Activated naive CD4-positive, alpha-beta T cell treated with anti-CD3 and anti-CD28 coated beads, Interleukin-2, amount 50 U/mL, for 24 hours (primary cell): ENCODE data around the gene PPP1R9A.
A peak's percentile ranks its signal among the peaks of the same experiment; 100 is the strongest.

Experiments used
- H3K27ac Mint-ChIP-seq: one replicate; pipeline ENCODE4 v1.8.0; 2021; ENCODE audit warnings: mild to moderate bottlenecking, mixed read lengths
- H3K27me3 Mint-ChIP-seq: one replicate; pipeline ENCODE4 v1.8.0; 2021; ENCODE audit warnings: mixed read lengths
- H3K36me3 Mint-ChIP-seq: one replicate; pipeline ENCODE4 v1.8.0; 2021; ENCODE audit warnings: mixed read lengths
- H3K4me1 Mint-ChIP-seq: one replicate; pipeline ENCODE4 v1.8.0; 2021; ENCODE audit warnings: mixed read lengths
- H3K4me3 Mint-ChIP-seq: one replicate; pipeline ENCODE4 v1.8.0; 2021; ENCODE audit warnings: mild to moderate bottlenecking, mixed read lengths
- H3K9me3 Mint-ChIP-seq: one replicate; pipeline ENCODE4 v1.8.0; 2021; ENCODE audit warnings: mixed read lengths

Gene PPP1R9A

GRCh38 chr7:94903971-94904370 lies 3.4 kb upstream of the PPP1R9A start:
- H3K27me3 Mint-ChIP-seq: peaks cover 13% of the 10 kb centered on the region
- no peak overlapping the region for H3K27ac Mint-ChIP-seq
- H3K4me3 Mint-ChIP-seq: no peak overlapping the region
- H3K36me3 Mint-ChIP-seq: no peaks in the 10 kb centered on the region
- no peaks in the 10 kb centered on the region for H3K9me3 Mint-ChIP-seq
- H3K4me1 Mint-ChIP-seq: peaks cover 4% of the 10 kb centered on the region

- Mint-ChIP-seq H3K36me3 (no peaks in the 10 kb centered on the region), H3K4me3 (no peak overlapping the region), H3K4me1 (peaks cover 4% of the 10 kb centered on the region), H3K27me3 (peaks cover 22% of the 10 kb centered on the region), H3K9me3 (no peaks in the 10 kb centered on the region), H3K27ac (no peak overlapping the region)
Observed at GRCh38 chr7:94904982-94905381, 2.4 kb upstream of the PPP1R9A start.

GRCh38 chr7:94906065-94906851 lies 1.1 kb upstream of the PPP1R9A start:
- no peak overlapping the region for H3K27ac Mint-ChIP-seq
- peaks cover 26% of the 10 kb centered on the region for H3K27me3 Mint-ChIP-seq
- H3K9me3 Mint-ChIP-seq: no peaks in the 10 kb centered on the region
- no peaks in the 10 kb centered on the region for H3K36me3 Mint-ChIP-seq
- H3K4me1 Mint-ChIP-seq: peaks cover 4% of the 10 kb centered on the region
- H3K4me3 Mint-ChIP-seq: no peak overlapping the region

GRCh38 chr7:94907811-94908322 lies 473 bp downstream of the PPP1R9A start:
- Mint-ChIP-seq H3K4me1 (peaks cover 4% of the 10 kb centered on the region), H3K9me3 (no peaks in the 10 kb centered on the region), H3K36me3 (no peaks in the 10 kb centered on the region), H3K27me3 (peaks cover 28% of the 10 kb centered on the region), H3K27ac (no peak overlapping the region), H3K4me3 (no peak overlapping the region)

GRCh38 chr7:94908323-94909178 lies 1.2 kb downstream of the PPP1R9A start:
- peaks cover 4% of the 10 kb centered on the region for H3K4me1 Mint-ChIP-seq
- no peaks in the 10 kb centered on the region for H3K9me3 Mint-ChIP-seq
- H3K27me3 Mint-ChIP-seq: peaks cover 28% of the 10 kb centered on the region
- H3K27ac Mint-ChIP-seq: no peak overlapping the region
- no peaks in the 10 kb centered on the region for H3K36me3 Mint-ChIP-seq
- peak overlapping the region; percentile 47 for H3K4me3 Mint-ChIP-seq

- no peaks in the 10 kb centered on the region for H3K9me3 Mint-ChIP-seq
- peaks cover 28% of the 10 kb centered on the region for H3K27me3 Mint-ChIP-seq
- no peak overlapping the region for H3K27ac Mint-ChIP-seq
- no peaks in the 10 kb centered on the region for H3K36me3 Mint-ChIP-seq
- H3K4me1 Mint-ChIP-seq: peaks cover 4% of the 10 kb centered on the region
- no peak overlapping the region for H3K4me3 Mint-ChIP-seq
Observed at GRCh38 chr7:94909179-94909466, 1.7 kb downstream of the PPP1R9A start.

- H3K4me3 Mint-ChIP-seq: no peak overlapping the region
- H3K27me3 Mint-ChIP-seq: peaks cover 24% of the 10 kb centered on the region
- no peak overlapping the region for H3K27ac Mint-ChIP-seq
- peaks cover 4% of the 10 kb centered on the region for H3K4me1 Mint-ChIP-seq
- H3K9me3 Mint-ChIP-seq: no peaks in the 10 kb centered on the region
- H3K36me3 Mint-ChIP-seq: no peaks in the 10 kb centered on the region
Observed at GRCh38 chr7:94912085-94912484, 4.7 kb downstream of the PPP1R9A start.

- H3K27ac Mint-ChIP-seq: no peak overlapping the region
- H3K4me3 Mint-ChIP-seq: no peak overlapping the region
- H3K9me3 Mint-ChIP-seq: no peaks in the 10 kb centered on the region
- no peaks in the 10 kb centered on the region for H3K36me3 Mint-ChIP-seq
- peaks cover 3% of the 10 kb centered on the region for H3K4me1 Mint-ChIP-seq
- H3K27me3 Mint-ChIP-seq: peaks cover 23% of the 10 kb centered on the region
Observed at GRCh38 chr7:94913391-94913790, 6.0 kb downstream of the PPP1R9A start.

- H3K27me3 Mint-ChIP-seq: peaks cover 3% of the 10 kb centered on the region
Observed at GRCh38 chr7:94921911-94922310, 14.5 kb downstream of the PPP1R9A start.

GRCh38 chr7:94922457-94922856 lies 15.1 kb downstream of the PPP1R9A start:
- H3K9me3 Mint-ChIP-seq: no peaks in the 10 kb centered on the region
- peaks cover 3% of the 10 kb centered on the region for H3K27me3 Mint-ChIP-seq
- no peak overlapping the region for H3K4me3 Mint-ChIP-seq
- H3K27ac Mint-ChIP-seq: no peak overlapping the region
- H3K4me1 Mint-ChIP-seq: no peaks in the 10 kb centered on the region
- H3K36me3 Mint-ChIP-seq: no peaks in the 10 kb centered on the region

More at GRCh38 chr7:94921911-94922310, 14.5 kb downstream of the PPP1R9A start:
- no peaks in the 10 kb centered on the region for H3K9me3 Mint-ChIP-seq
- no peaks in the 10 kb centered on the region for H3K4me1 Mint-ChIP-seq
- no peak overlapping the region for H3K27ac Mint-ChIP-seq
- H3K36me3 Mint-ChIP-seq: no peaks in the 10 kb centered on the region
- H3K4me3 Mint-ChIP-seq: no peak overlapping the region

- Mint-ChIP-seq H3K4me3 (no peak overlapping the region), H3K27ac (no peak overlapping the region), H3K4me1 (no peaks in the 10 kb centered on the region), H3K9me3 (no peaks in the 10 kb centered on the region), H3K36me3 (no peaks in the 10 kb centered on the region), H3K27me3 (peaks cover 3% of the 10 kb centered on the region)
Observed at GRCh38 chr7:94923412-94923811, 16.0 kb downstream of the PPP1R9A start.

- Mint-ChIP-seq H3K27ac (no peak overlapping the region), H3K4me3 (no peak overlapping the region), H3K36me3 (no peaks in the 10 kb centered on the region), H3K4me1 (no peaks in the 10 kb centered on the region), H3K9me3 (no peaks in the 10 kb centered on the region), H3K27me3 (peaks cover 1% of the 10 kb centered on the region)
Observed at GRCh38 chr7:94928168-94928707, 20.8 kb downstream of the PPP1R9A start.

- H3K36me3 Mint-ChIP-seq: no peaks in the 10 kb centered on the region
- H3K4me1 Mint-ChIP-seq: no peaks in the 10 kb centered on the region
- no peaks in the 10 kb centered on the region for H3K9me3 Mint-ChIP-seq
- H3K4me3 Mint-ChIP-seq: no peak overlapping the region
- no peak overlapping the region for H3K27ac Mint-ChIP-seq
- peaks cover 2% of the 10 kb centered on the region for H3K27me3 Mint-ChIP-seq
Observed at GRCh38 chr7:94933256-94933990, 26.0 kb downstream of the PPP1R9A start.

GRCh38 chr7:94939395-94939794 lies 32.0 kb downstream of the PPP1R9A start:
- Mint-ChIP-seq H3K9me3 (no peaks in the 10 kb centered on the region), H3K36me3 (no peaks in the 10 kb centered on the region), H3K4me1 (no peaks in the 10 kb centered on the region), H3K4me3 (no peak overlapping the region), H3K27ac (no peak overlapping the region), H3K27me3 (peaks cover 2% of the 10 kb centered on the region)

GRCh38 chr7:94940241-94940640 lies 32.8 kb downstream of the PPP1R9A start:
- Mint-ChIP-seq H3K4me1 (no peaks in the 10 kb centered on the region), H3K27me3 (peaks cover 2% of the 10 kb centered on the region), H3K4me3 (no peak overlapping the region), H3K9me3 (no peaks in the 10 kb centered on the region), H3K36me3 (no peaks in the 10 kb centered on the region), H3K27ac (no peak overlapping the region)
